ENCODE results near the gene HAPSTR1. TPM values are rescaled to one million over a fixed set of nuclear protein-coding genes. Genes with fewer than 3 reads are reported as not detected.

Gene HAPSTR1
- total RNA-seq, 1 donor, result 93.4 TPM

GRCh38 chr16:9050102-9050830 is 41.2 kb upstream of the HAPSTR1 start:
- Histone ChIP-seq H3K36me3 (ENCODE audit: insufficient read depth, low read length) (no peaks in the 10 kb centered on the region), H3K27me3 (ENCODE audit: insufficient read depth, low read length) (no peaks in the 10 kb centered on the region), H3K27ac (ENCODE audit: low read depth, low read length) (peak overlapping the region; percentile 61), H3K9me3 (ENCODE audit: low read depth, low read length) (no peaks in the 10 kb centered on the region), H3K4me1 (ENCODE audit: insufficient read depth, low read length) (peaks cover 32% of the 10 kb centered on the region), H4K20me1 (ENCODE audit: insufficient read depth, low read length) (no peaks in the 10 kb centered on the region), H2AFZ (ENCODE audit: low read length) (no peak overlapping the region), H3K79me2 (ENCODE audit: insufficient read depth, low read length) (no peaks in the 10 kb centered on the region), H3K4me3 (ENCODE audit: insufficient read depth, low read length) (no peak overlapping the region), H3K4me2 (ENCODE audit: insufficient read depth, low read length) (no peak overlapping the region)
- peak; percentile 63 for TF ChIP-seq CTCF (IDR thresholded peaks at IDR 0.05; ENCODE audit: extremely low read depth, low read depth, low read length)
- peak; percentile 4 for DNase-seq (ENCODE audit: insufficient read length, low spot score, missing footprints)

- H3K27me3 ChIP-seq (ENCODE audit: insufficient read depth, low read length), result no peaks in the 10 kb centered on the region
- TF ChIP-seq CTCF (IDR thresholded peaks at IDR 0.05; ENCODE audit: extremely low read depth, low read depth, low read length), result no peak
- H3K27ac ChIP-seq (ENCODE audit: low read depth, low read length), result no peak overlapping the region
- peak overlapping the region; percentile 64 for H3K4me2 ChIP-seq (ENCODE audit: insufficient read depth, low read length)
- H3K9me3 ChIP-seq (ENCODE audit: low read depth, low read length), result no peaks in the 10 kb centered on the region
- peak overlapping the region; percentile 42 for H2AFZ ChIP-seq (ENCODE audit: low read length)
- peak overlapping the region; percentile 30 for H3K4me3 ChIP-seq (ENCODE audit: insufficient read depth, low read length)
- no peaks in the 10 kb centered on the region for H3K36me3 ChIP-seq (ENCODE audit: insufficient read depth, low read length)
- peak; percentile 61 for DNase-seq (ENCODE audit: insufficient read length, low spot score, missing footprints)
- H4K20me1 ChIP-seq (ENCODE audit: insufficient read depth, low read length), result no peaks in the 10 kb centered on the region
- no peaks in the 10 kb centered on the region for H3K79me2 ChIP-seq (ENCODE audit: insufficient read depth, low read length)
- peaks cover 23% of the 10 kb centered on the region for H3K4me1 ChIP-seq (ENCODE audit: insufficient read depth, low read length)
These were observed 38.3 kb upstream of the HAPSTR1 start for GRCh38 chr16:9053006-9053601.

- H4K20me1 ChIP-seq (ENCODE audit: insufficient read depth, low read length), result no peaks in the 10 kb centered on the region
- no peaks in the 10 kb centered on the region for H3K27me3 ChIP-seq (ENCODE audit: insufficient read depth, low read length)
- H3K36me3 ChIP-seq (ENCODE audit: insufficient read depth, low read length), result no peaks in the 10 kb centered on the region
- H3K9me3 ChIP-seq (ENCODE audit: low read depth, low read length), result no peaks in the 10 kb centered on the region
- H2AFZ ChIP-seq (ENCODE audit: low read length), result no peak overlapping the region
- H3K27ac ChIP-seq (ENCODE audit: low read depth, low read length), result no peak overlapping the region
- no peak overlapping the region for H3K4me2 ChIP-seq (ENCODE audit: insufficient read depth, low read length)
- H3K4me1 ChIP-seq (ENCODE audit: insufficient read depth, low read length), result peaks cover 14% of the 10 kb centered on the region
- no peaks in the 10 kb centered on the region for H3K79me2 ChIP-seq (ENCODE audit: insufficient read depth, low read length)
- no peak overlapping the region for H3K4me3 ChIP-seq (ENCODE audit: insufficient read depth, low read length)
- TF ChIP-seq CTCF (IDR thresholded peaks at IDR 0.05; ENCODE audit: extremely low read depth, low read depth, low read length), result no peak
- peak; percentile 8 for DNase-seq (ENCODE audit: insufficient read length, low spot score, missing footprints)
These were observed 37.0 kb upstream of the HAPSTR1 start for GRCh38 chr16:9054460-9054859.

GRCh38 chr16:9055115-9055514 is 36.3 kb upstream of the HAPSTR1 start:
- H3K79me2 ChIP-seq (ENCODE audit: insufficient read depth, low read length), result no peaks in the 10 kb centered on the region
- H3K27ac ChIP-seq (ENCODE audit: low read depth, low read length), result no peak overlapping the region
- no peaks in the 10 kb centered on the region for H3K27me3 ChIP-seq (ENCODE audit: insufficient read depth, low read length)
- H3K9me3 ChIP-seq (ENCODE audit: low read depth, low read length), result no peaks in the 10 kb centered on the region
- H2AFZ ChIP-seq (ENCODE audit: low read length), result no peak overlapping the region
- TF ChIP-seq CTCF (IDR thresholded peaks at IDR 0.05; ENCODE audit: extremely low read depth, low read depth, low read length), result no peak
- no peaks in the 10 kb centered on the region for H3K36me3 ChIP-seq (ENCODE audit: insufficient read depth, low read length)
- no peaks in the 10 kb centered on the region for H4K20me1 ChIP-seq (ENCODE audit: insufficient read depth, low read length)
- no peak overlapping the region for H3K4me2 ChIP-seq (ENCODE audit: insufficient read depth, low read length)
- no peak overlapping the region for H3K4me3 ChIP-seq (ENCODE audit: insufficient read depth, low read length)
- no peak for DNase-seq (ENCODE audit: insufficient read length, low spot score, missing footprints)
- H3K4me1 ChIP-seq (ENCODE audit: insufficient read depth, low read length), result peaks cover 13% of the 10 kb centered on the region
